GM13977 (cell line): ENCODE measurements around the gene SNPH.

Experiments
- DNase-seq: peaks from one replicate; pipeline ENCODE4 v3.0.0; 2012; ENCODE audit warnings: low spot score
- CTCF ChIP-seq: IDR thresholded peaks from 2 replicates; pipeline ENCODE4 v1.5.1; 2012; ENCODE audit warnings: mild to moderate bottlenecking, control low read depth; ENCODE audit not compliant: insufficient read depth; ENCODE audit errors: extremely low read depth, missing control alignments
- in situ Hi-C: fragments of 300-500 bp; cut with MboI; formaldehyde crosslinking; loops from one replicate; pipeline ENCODE4 v1.12.0; 2022; ENCODE audit warnings: low sequenced_read_pairs, low pct_unique_long_range_greater_than_20kb, mixed read lengths, inconsistent platforms; ENCODE audit not compliant: unreplicated experiment

The SNPH gene

GRCh38 chr20:1346315-1346969, 80.3 kb downstream of the SNPH start:
- in situ Hi-C loops: no loop called here
- DNase-seq: no peak
- TF ChIP-seq CTCF: no peak

- in situ Hi-C loops: no loop called here
- TF ChIP-seq CTCF: no peak
- DNase-seq: no peak
Measured at GRCh38 chr20:1353956-1354355, 87.9 kb downstream of the SNPH start.

GRCh38 chr20:1357921-1358671, 92.0 kb downstream of the SNPH start:
- in situ Hi-C loops: no loop called here
- TF ChIP-seq CTCF: no peak
- DNase-seq: no peak
